Upper lobe of right lung (tissue), 1 donor: ENCODE results near the gene AK1. TPM values are rescaled to one million over a fixed set of nuclear protein-coding genes. Genes with fewer than 3 reads are reported as not detected.
A peak's percentile ranks its signal among the peaks of the same experiment; 100 is the strongest.

Experiments used
- ATAC-seq: fragments of 200-7000 bp; cut with Tn5 transposase; one replicate; pipeline ENCODE4 v1.9.1; 2020; ENCODE audit warnings: mild to moderate bottlenecking, moderate library complexity
- DNase-seq: peaks from one replicate; pipeline ENCODE4 v3.0.0-alpha.2; 2020
- H3K27ac ChIP-seq: fragments of 200-600 bp; one replicate; pipeline ENCODE4 v1.8.0; 2022
- H3K27me3 ChIP-seq: fragments of 200-600 bp; one replicate; pipeline ENCODE4 v1.8.0; 2022; ENCODE audit warnings: mild to moderate bottlenecking
- H3K36me3 ChIP-seq: fragments of 200-600 bp; one replicate; pipeline ENCODE4 v1.8.0; 2022
- H3K4me1 ChIP-seq: fragments of 200-600 bp; one replicate; pipeline ENCODE4 v1.8.0; 2022
- H3K4me3 ChIP-seq: fragments of 200-600 bp; one replicate; pipeline ENCODE4 v1.8.0; 2022; ENCODE audit warnings: mild to moderate bottlenecking
- H3K9me3 ChIP-seq: fragments of 200-600 bp; one replicate; pipeline ENCODE4 v1.8.0; 2022
- CTCF ChIP-seq: fragments of 200-600 bp; IDR thresholded peaks from one replicate; pipeline ENCODE4 v1.8.0; 2022; ENCODE audit warnings: antibody characterized with exemption
- intact Hi-C: fragments of 100-400 bp; cut with DNase I; formaldehyde crosslinking; loops from one replicate; pipeline ENCODE4 v1.11.0; 2022
- total RNA-seq: library from RNA; stranded (reverse); fragmentation: NEBNext Ultra II Directional; extraction: Animal tissue kit (Norgen Biotek cat#: 25700); gene quantifications from one replicate; pipeline ENCODE4 v1.2.1, GENCODE V29; 2021
- donor health status: DM: no; HTN: yes; CAD: no; lungs with severe emphysema.

Gene AK1
- total RNA-seq, 1 donor from 2014 or later = 158 TPM

- no peak overlapping the region for H3K4me3 ChIP-seq
- H3K9me3 ChIP-seq = no peaks in the 10 kb centered on the region
- H3K27me3 ChIP-seq = no peaks in the 10 kb centered on the region
- intact Hi-C loops = no loop called here
- peaks cover 19% of the 10 kb centered on the region for H3K4me1 ChIP-seq
- ATAC-seq (no peak), DNase-seq (no peak)
- no peak for TF ChIP-seq CTCF
- no peak overlapping the region for H3K27ac ChIP-seq
- H3K36me3 ChIP-seq = peaks cover 73% of the 10 kb centered on the region
Measured at GRCh38 chr9:127893392-127893791, 15.9 kb upstream of the AK1 start.

- intact Hi-C loops = no loop called here
- ATAC-seq (no peak), DNase-seq (no peak)
- H3K9me3 ChIP-seq = no peaks in the 10 kb centered on the region
- H3K4me3 ChIP-seq = no peak overlapping the region
- no peak for TF ChIP-seq CTCF
- H3K27ac ChIP-seq = no peak overlapping the region
- peaks cover 79% of the 10 kb centered on the region for H3K36me3 ChIP-seq
- no peaks in the 10 kb centered on the region for H3K27me3 ChIP-seq
- peaks cover 18% of the 10 kb centered on the region for H3K4me1 ChIP-seq
Measured at GRCh38 chr9:127892831-127893230, 15.4 kb upstream of the AK1 start.

- no peak for ATAC-seq
- Histone ChIP-seq H3K27ac (no peak overlapping the region), H3K4me3 (no peak overlapping the region), H3K4me1 (no peaks in the 10 kb centered on the region), H3K27me3 (no peaks in the 10 kb centered on the region), H3K9me3 (no peaks in the 10 kb centered on the region), H3K36me3 (peaks cover 96% of the 10 kb centered on the region)
- intact Hi-C loops = no loop called here
- no peak for TF ChIP-seq CTCF
- DNase-seq = no peak
Measured at GRCh38 chr9:127890053-127890452, 12.6 kb upstream of the AK1 start.

DNA sequence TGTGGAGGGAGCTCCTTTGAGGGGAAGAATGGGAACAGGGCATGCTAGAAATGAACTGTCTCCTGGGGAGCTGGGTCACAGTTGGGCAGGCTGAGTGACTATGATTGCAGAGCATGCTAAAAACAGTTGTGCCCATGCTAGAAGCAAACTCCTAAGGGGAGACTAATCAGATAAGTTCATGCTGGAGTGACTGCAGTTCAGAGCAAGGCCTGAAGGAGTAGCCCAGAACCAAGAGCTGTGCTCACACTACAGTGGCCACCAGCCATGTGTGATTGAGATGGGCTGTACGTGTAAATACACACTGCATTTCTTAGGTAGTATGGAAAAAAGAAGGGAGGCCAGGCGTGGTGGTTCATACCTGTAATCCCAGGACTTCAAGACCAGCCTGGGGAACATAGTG lies 10.3 kb upstream of the AK1 start:
- Histone ChIP-seq H3K27me3 (no peaks in the 10 kb centered on the region), H3K36me3 (peaks cover 78% of the 10 kb centered on the region), H3K4me1 (no peaks in the 10 kb centered on the region), H3K27ac (no peak overlapping the region), H3K9me3 (no peaks in the 10 kb centered on the region), H3K4me3 (no peak overlapping the region)
- intact Hi-C loops = no loop called here
- no peak for TF ChIP-seq CTCF
- ATAC-seq (no peak), DNase-seq (no peak)

DNA sequence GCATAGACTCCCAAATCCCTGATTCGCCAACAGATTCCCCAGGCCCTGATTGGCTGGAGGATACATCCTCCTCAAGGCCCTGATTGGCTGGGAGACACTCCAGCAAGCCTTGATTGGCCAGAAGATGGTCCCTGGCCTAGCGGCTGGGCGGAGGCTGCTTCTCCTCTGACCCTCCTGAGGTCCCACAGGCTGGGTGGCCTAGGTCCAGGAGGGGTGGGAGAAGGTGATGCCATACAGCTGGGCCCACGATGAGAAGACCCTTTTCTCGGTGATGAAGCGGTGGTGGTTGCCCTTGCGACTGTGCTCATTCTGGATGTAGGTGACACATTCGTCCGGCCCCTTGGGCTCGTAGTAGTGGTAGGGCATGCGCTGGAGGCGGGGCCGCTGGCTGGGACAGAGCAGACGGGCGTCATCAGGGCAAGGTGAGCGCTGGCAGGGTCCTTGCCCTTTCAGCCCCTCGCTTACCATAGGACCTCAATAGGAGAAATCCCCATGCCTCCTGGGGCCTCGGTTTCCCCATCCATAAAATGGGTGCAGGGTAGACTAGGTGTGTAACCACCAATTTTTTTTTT lies 9.0 kb upstream of the AK1 start:
- intact Hi-C loops = no loop called here
- DNase-seq (peak; percentile 59), ATAC-seq (no peak)
- H3K36me3 ChIP-seq = peaks cover 68% of the 10 kb centered on the region
- no peaks in the 10 kb centered on the region for H3K27me3 ChIP-seq
- H3K4me3 ChIP-seq = no peak overlapping the region
- H3K4me1 ChIP-seq = no peaks in the 10 kb centered on the region
- H3K27ac ChIP-seq = no peak overlapping the region
- no peak for TF ChIP-seq CTCF
- no peaks in the 10 kb centered on the region for H3K9me3 ChIP-seq
